GM23248 (cell line): ENCODE data around the gene CDC40.

ENCODE experiments used
- EZH2 ChIP-seq: fragments of 200-600 bp; sonication (generic); IDR thresholded peaks from 2 replicates; pipeline ENCODE4 v1.6.1; 2018; ENCODE audit warnings: antibody characterized with exemption, mild to moderate bottlenecking; ENCODE audit not compliant: insufficient read depth, poor library complexity, severe bottlenecking
- EZH2phosphoT487 ChIP-seq: fragments of 200-600 bp; sonication (generic); IDR thresholded peaks from 2 replicates; pipeline ENCODE4 v1.6.1; 2018; ENCODE audit warnings: antibody characterized with exemption, moderate library complexity, mild to moderate bottlenecking, low read depth; ENCODE audit not compliant: insufficient read depth

DNA sequence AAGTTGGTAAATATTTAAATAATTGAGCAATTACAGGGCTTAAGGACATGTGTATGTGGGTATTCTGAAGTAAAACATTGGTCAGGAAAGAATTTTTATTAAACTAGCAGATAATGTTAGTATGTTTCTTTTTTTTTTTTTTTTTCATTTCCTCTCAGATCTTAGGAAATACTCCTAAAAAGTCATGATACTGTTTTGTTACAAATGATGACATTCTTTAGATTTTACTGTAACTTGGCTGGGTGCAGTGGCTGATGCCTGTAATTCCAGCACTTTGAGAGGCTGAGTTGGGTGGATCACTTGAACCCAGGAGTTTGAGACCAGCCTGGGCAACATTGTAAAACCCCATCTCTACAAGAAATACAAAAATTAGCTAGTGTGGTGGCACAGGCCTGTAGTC, 41.5 kb downstream of the CDC40 start:
- no peak for TF ChIP-seq EZH2phosphoT487
- TF ChIP-seq EZH2 = no peak
